SK-N-SH treated with all-trans-retinoic acid at 6 μM for 48 hours (cell line): ENCODE data around the gene SLC4A4.

Experiments used
- ARNTL ChIP-seq: fragments of 450-650 bp; formaldehyde crosslinking; IDR thresholded peaks from 2 replicates; pipeline ENCODE4 v1.5.0; 2020; ENCODE audit warnings: low read depth, mild to moderate bottlenecking, moderate library complexity, borderline replicate concordance
- CREB5 ChIP-seq: fragments of 250-450 bp; sonication (Bioruptor Pico); IDR thresholded peaks from 2 replicates; pipeline ENCODE4 v1.5.1; 2020; ENCODE audit warnings: low read depth, mild to moderate bottlenecking, moderate library complexity
- CSDC2 ChIP-seq: fragments of 250-450 bp; sonication (Bioruptor Pico); IDR thresholded peaks from 2 replicates; pipeline ENCODE4 v1.5.0; 2020; ENCODE audit warnings: mild to moderate bottlenecking, moderate library complexity
- CSRNP3 ChIP-seq: fragments of 250-450 bp; sonication (Bioruptor Pico); IDR thresholded peaks from 2 replicates; pipeline ENCODE4 v1.5.1; 2021; ENCODE audit warnings: mild to moderate bottlenecking, moderate library complexity
- ESRRG ChIP-seq: fragments of 250-450 bp; sonication (Bioruptor Pico); IDR thresholded peaks from 2 replicates; pipeline ENCODE4 v1.6.1; 2021; ENCODE audit warnings: mild to moderate bottlenecking
- POU6F1 ChIP-seq: fragments of 250-450 bp; sonication (Bioruptor Pico); IDR thresholded peaks from 2 replicates; pipeline ENCODE4 v1.8.0; 2021; ENCODE audit warnings: low read depth, mild to moderate bottlenecking, moderate library complexity, borderline replicate concordance
- RARB ChIP-seq: fragments of 250-450 bp; sonication (Bioruptor Pico); IDR thresholded peaks from 2 replicates; pipeline ENCODE4 v1.8.0; 2021; ENCODE audit warnings: mild to moderate bottlenecking, moderate library complexity
- SNAI2 ChIP-seq: fragments of 250-450 bp; sonication (Bioruptor Pico); IDR thresholded peaks from 2 replicates; pipeline ENCODE4 v1.5.0; 2020; ENCODE audit warnings: mild to moderate bottlenecking, moderate library complexity
- TOX ChIP-seq: fragments of 250-450 bp; sonication (Bioruptor Pico); IDR thresholded peaks from 2 replicates; pipeline ENCODE4 v1.8.0; 2021; ENCODE audit warnings: mild to moderate bottlenecking, moderate library complexity, borderline replicate concordance
- ZFP3 ChIP-seq: fragments of 250-450 bp; sonication (Bioruptor Pico); IDR thresholded peaks from 2 replicates; pipeline ENCODE4 v1.5.0; 2020; ENCODE audit warnings: mild to moderate bottlenecking, moderate library complexity
- ZFP30 ChIP-seq: fragments of 450-650 bp; formaldehyde crosslinking; IDR thresholded peaks from 2 replicates; pipeline ENCODE4 v1.5.0; 2022; ENCODE audit warnings: mild to moderate bottlenecking, moderate library complexity
- ZNF70 ChIP-seq: fragments of 450-650 bp; formaldehyde crosslinking; IDR thresholded peaks from 2 replicates; pipeline ENCODE4 v1.5.0; 2020; ENCODE audit warnings: mild to moderate bottlenecking, moderate library complexity
- TF ChIP-seq, protein P1 (sequence below): fragments of 250-450 bp; sonication (Bioruptor Pico); IDR thresholded peaks from 2 replicates; pipeline ENCODE4 v1.8.0; 2020; ENCODE audit warnings: mild to moderate bottlenecking, moderate library complexity, borderline replicate concordance

DNA sequence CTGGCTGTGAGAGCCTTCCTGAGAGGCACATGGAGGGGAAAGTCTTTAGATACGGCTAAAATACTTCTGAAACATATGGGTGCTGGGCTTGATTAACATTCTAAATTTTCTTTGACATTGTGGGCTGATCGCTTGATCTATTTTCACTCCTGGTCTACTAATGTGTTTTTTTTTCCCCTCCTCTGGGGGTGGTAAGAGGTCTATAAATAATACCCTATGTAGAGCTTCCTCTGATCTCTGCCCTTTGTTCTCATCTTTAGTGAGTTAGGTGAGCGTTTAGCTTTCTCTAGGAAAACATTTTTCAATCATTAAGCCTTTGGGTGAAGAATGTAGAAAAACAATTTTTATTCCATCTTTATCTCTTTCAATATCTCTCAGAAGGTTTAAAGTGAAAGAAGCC is 9.8 kb downstream of the SLC4A4 start:
- TF ChIP-seq CREB5 (CRISPR knock-in tag) (no peak), ESRRG (CRISPR knock-in tag) (no peak), CSDC2 (CRISPR knock-in tag) (no peak), ZFP3 (CRISPR knock-in tag) (no peak), ZNF70 (no peak), ARNTL (CRISPR knock-in tag) (no peak), TOX (CRISPR knock-in tag) (no peak), ZFP30 (no peak), RARB (CRISPR knock-in tag) (no peak), POU6F1 (CRISPR knock-in tag) (no peak), CSRNP3 (no peak), SNAI2 (CRISPR knock-in tag) (no peak)
- TF ChIP-seq, protein P1, sequence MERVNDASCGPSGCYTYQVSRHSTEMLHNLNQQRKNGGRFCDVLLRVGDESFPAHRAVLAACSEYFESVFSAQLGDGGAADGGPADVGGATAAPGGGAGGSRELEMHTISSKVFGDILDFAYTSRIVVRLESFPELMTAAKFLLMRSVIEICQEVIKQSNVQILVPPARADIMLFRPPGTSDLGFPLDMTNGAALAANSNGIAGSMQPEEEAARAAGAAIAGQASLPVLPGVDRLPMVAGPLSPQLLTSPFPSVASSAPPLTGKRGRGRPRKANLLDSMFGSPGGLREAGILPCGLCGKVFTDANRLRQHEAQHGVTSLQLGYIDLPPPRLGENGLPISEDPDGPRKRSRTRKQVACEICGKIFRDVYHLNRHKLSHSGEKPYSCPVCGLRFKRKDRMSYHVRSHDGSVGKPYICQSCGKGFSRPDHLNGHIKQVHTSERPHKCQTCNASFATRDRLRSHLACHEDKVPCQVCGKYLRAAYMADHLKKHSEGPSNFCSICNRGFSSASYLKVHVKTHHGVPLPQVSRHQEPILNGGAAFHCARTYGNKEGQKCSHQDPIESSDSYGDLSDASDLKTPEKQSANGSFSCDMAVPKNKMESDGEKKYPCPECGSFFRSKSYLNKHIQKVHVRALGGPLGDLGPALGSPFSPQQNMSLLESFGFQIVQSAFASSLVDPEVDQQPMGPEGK (CRISPR knock-in tag), result no peak
